DMS114 treated with DMSO at 0.1 percent for 48 hours (cell line): Measurements from ENCODE around the gene CMSS1.

Source experiments
- DNase-seq: peaks from one replicate; lab custom pipeline; 2025; ENCODE audit not compliant: unreplicated experiment; lab: John Stamatoyannopoulos, UW

The CMSS1 gene

DNA sequence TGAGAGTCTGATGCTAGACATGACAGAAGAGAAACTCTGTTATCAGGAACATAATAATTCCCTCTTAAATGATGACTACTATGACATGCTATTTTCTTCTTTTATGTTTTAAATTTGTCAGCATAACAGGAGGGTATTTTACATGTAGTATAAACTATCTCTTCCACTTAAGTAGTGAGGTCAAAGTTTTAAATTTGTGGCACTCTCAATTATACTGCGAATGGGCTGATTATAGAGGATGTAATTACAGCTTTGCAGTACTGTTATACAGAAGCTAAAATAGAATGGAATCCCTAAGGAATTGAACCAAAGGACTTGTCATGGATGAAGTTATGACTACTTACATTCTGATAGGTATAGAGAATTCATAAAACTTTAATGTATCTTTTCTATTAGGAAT is 34.3 kb downstream of the CMSS1 start:
- DNase-seq, result no peak

DNA sequence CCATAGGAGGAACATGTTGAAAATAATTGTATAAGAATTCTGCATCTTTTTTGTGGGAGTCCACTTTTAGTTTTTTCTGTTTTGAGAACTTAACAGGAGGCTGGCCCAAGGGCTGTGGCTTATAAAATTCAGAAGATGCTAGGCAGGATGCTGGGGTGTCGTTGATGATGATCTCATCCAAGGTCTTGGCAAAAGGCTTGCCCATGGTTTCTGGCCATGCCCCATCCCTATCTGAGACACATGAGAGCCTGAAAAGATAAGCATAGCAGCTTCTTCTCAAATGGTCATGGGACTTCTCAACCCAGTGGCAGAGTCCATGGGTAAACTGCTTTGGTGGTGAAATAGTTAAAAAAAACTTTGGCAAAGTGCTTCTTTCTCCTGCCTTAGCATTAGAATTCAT is 35.2 kb downstream of the CMSS1 start:
- DNase-seq, result no peak

DNA sequence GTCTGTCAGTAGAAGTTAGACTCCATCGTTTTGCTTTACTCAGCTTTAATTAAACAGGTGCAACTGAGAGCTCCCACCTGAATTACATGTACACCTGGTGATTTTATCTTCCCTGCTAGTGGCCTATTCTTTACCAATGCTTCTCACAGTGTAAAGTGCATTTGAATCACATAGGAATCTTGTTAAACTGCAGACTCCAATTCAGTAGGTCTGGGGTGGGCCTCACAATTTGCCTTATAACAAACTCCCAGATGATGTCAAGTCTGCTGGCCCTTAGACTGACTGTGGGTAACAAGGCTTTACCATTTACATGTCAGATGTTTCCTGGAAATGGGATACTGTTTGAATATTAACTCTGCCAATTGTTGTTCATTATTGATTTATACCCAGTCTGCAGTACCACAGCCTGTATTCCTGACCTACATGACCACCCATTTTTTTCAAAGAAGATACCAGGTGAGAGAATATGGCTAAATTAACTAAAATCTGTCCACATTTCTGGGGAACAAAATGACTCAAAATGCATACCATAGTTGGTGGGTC is 37.2 kb downstream of the CMSS1 start:
- DNase-seq, result no peak

DNA sequence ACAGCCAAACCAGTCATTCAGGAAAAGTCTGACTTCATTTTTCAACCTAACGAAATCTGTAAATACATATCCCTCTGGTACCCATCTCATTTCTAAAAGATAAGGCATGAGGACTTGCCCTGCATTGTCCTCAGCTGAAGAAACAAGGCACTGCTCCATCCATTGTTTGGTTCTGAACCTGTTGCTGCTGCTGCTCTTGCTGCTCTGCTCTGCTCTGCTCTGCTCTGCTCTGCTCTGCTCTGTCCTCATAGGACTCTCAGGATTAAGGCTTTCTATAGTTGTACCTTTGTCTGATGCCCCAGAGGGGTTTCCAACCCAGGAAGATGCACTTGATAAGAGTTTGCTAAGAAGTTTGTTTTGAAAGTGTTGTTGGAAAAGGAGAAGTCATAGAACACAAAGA is 38.2 kb downstream of the CMSS1 start:
- DNase-seq, result no peak

DNA sequence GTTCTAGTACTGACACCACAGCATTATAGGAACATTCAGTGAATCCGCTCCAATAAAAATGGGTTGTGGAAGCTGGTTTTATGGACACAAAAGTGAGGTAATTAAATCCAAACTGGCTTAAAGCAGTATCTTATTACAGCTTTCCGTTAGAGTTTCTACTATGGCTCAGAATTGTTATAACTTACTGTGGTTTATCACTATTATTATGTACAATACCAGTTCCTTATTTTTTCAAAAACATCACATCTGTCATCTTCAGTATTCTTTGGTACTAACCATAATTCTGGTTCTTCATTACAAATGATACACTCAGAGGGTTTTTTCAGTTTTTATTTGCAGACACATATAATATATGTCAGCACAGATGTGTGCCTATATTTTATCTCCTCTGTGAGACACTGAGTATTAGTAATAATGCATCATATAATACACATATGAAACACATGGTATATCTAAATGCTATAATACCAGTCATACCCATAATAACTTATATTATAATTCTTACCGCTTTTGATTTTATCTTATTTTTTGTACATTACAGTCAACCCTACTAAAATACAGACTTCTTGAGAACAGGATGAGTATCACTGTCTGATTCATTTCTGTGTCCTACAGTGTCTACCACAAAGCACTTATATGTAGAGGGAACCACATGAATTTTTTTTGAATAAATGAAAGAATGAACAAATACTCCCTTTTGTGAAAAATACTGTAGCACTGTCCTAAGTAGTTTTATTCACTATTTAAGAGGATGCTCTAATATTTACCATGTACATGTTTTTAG is 39.0 kb downstream of the CMSS1 start:
- DNase-seq, result no peak

DNA sequence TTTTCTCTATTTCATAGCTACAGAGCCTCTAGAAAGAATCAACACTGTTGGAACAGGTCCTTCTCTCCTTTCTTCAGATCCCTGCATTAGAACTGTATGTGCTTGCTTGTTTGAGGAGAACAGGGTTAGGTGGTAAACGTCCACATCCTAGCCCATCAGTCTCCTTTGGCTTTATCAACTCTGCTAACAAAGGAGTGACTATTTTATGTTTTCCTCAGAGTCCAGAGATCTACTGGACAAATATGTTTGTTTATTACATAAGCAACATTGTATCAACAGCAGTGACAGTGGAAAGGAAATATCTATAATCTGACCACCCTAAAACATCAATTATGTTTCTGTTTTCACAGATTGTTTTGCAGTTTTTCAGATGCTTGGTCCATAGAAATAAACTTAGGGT is 39.6 kb downstream of the CMSS1 start:
- DNase-seq, result no peak

DNA sequence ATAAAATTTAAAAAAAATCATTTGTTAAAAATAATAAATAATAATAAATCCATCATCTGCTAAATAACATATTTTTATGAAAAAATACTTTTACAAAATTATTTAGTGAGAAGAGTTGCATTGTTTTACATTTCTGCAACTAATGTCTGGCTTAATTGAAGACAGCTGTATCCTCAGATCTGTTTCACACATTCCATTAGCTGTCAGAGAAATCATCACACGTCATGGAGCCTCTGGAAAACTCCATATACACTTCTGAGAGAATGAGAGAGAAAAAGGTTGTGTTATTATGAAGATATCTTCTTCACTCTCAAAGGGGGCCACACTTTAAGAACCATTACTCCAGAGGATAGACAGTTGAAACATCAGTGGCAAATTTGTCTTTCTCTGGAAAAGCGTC is 40.8 kb downstream of the CMSS1 start:
- DNase-seq, result no peak

DNA sequence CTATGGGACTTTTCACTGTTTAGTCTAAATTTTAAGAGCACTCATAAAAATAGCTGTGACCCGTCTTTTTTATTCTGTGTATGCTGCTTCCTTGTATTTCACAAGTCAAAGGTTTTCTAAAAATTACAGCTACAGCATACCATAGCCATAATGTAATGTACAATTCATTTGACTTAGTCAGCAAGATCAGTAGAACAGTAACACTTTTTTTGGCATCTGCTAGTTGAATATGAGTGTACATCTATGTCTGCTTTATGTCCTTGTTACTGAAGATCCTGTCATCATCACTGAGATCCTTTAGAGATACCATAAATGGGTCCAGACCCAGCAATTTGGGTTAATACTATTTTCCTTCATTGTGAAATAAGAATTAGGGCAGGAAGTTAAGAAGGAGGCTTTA is 42.2 kb downstream of the CMSS1 start:
- DNase-seq, result no peak

DNA sequence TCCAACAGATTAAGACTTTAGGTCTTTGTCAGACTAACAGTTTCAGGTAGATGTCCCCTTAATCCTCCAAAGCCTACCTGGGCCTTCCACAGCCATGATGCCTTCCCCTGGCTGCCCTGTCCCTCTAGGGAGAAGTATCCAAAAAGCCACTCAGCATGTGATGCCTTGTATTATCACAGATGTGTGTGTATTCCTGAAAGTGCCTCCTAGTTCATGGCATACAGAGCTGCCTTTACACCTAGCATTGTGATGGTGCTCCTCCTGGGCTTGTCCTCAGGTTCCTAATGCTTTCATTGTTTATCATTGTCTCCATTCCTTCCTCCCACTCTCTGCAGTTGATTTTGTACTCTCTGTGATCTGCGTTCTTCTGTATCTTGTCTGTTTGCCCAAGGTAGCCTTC is 43.6 kb downstream of the CMSS1 start:
- no peak for DNase-seq

DNA sequence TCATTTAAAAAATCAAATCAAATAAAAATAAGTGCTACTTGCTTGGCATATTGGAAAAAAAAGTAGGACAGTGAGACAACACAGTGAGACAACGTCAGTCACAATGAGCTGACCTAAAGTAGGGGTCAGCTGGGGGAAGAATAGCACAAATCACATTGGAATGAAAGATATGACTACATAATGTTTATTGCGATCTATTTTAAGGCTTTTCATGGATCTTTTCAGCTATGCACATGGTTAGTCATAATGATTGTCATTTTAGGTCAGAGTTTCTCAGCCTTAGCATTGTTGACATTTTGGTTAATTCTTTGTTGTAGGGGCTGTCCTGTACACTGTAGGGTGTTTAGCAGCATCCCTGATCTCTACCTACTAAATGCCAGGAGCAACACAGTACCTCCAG is 44.5 kb downstream of the CMSS1 start:
- DNase-seq, result no peak

DNA sequence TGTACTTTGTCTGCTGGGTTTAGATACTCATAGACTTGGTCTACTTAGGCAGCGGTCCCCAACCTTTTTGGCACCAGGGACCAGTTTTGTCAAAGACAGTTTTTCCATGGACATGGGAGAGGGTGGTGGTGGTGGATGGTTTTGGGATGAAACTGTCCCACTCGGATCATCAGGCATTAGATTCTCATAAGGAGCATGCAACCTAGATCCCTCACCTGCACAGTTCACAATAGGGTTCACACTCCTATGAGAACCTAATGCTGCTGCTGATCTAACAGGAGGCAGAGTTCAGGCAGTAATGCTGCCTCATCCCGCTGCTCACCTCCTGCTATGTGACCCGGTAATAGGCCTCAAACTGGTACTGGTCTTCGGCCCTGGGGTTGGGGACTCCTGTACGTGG is 45.3 kb downstream of the CMSS1 start:
- DNase-seq, result no peak

DNA sequence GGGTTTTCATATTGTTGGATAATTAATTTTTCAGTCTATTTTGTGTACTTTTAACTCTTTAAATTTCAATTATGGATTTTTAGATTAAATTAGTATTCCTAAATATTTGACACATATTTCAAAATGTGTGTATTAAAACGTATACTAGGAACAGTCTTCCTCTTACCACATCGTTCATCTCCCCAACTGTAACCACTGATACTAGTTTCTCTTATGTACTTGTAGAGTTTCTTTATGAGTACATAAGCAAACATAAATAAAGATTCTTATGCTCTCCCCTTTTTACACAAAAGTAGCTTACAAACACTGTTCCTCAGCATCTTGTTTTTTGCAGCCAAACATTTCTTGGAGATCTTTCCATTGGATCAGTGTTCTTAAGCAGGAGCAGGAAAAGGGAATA is 45.9 kb downstream of the CMSS1 start:
- no peak for DNase-seq

DNA sequence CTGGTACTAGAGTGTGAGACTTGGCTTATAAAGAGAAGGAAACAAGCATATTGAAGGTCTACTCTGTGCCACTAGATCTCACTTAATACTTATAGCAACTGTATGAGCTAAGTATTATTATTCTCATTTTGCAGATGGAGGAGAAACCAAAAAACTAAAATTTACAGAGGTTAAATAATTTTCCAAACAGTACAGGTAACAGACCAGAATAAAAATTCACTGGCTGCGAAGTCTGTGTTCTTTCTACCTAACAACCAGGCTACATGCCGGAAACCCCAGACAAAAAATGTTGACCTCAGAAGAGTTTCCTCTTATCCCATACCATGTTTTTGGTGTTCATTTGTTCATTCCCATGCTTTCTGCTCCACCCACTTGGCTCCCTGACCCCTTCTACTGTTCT is 46.6 kb downstream of the CMSS1 start:
- no peak for DNase-seq

DNA sequence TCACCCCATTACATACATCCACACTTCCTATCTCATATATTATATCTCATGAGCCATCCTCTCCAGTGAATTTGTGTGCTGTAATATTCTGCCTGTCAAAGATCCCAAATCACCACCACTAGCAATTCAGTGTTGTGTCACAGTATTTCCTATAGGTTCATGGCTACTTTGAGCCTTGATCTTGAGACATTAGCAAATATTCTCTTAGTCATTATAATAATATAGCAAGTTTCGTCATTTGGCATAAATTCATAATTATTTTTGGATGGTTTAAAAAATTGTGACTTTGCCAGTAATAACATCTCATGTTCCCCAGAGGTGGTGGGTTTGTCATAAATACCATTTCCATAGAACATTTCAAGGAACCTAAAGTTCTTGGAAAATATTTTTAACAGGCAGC is 47.7 kb downstream of the CMSS1 start:
- DNase-seq, result no peak

DNA sequence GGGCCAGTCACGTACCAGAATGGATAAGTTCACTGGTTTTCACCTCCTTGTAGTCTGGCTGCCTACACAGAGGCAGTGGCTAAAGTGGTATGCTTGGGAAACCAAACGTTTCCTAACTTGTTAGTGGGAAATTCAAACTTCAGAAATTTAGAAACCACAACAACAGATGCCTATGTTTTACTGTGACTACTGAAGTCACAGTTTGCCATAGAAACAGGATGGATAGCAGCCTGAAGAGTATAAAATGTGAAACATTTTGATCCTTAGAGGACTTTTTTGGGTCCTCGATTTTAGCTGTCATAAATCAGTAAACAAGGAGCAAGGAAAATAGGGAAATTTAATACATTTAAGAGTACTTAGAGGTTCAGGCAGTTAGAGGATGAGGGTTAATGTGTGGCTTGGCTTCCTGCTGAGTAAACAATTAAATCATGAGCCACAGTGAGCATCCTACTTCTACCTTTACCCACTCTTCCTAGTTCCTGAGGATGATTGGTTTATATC is 48.6 kb downstream of the CMSS1 start:
- DNase-seq, result no peak

DNA sequence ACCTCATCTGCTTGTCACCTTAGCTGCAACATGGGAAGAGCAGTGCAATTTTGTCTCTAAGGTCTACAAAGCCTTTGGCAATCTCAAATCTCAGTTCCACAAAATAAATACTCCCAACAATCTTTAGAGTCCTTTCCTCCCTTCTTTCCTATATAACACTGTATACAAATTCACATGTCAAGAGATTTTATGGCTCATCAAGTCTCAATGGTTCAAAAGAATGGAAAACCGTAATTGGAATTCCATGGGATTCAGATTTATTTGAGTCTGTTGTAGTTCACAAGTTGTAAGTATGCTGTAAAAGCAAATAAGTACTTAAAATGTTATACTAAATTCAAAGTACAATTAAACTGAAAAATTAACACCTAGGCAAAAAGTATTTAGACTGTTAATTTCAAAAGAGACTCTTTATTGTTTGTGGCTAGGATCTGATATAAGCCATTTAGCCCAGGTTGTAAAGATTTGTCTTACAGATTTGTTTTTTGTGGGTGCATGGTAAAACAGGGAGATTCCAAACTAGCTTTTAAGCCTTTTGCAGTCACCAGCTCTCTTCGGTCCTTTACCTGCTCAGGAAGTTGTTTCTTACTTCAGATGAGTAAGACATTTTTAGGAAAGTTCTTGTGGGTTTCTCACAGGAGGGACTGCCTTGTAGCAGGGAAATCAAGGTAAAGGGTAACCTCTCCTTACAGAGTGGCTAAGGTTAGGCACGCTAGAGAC is 50.1 kb downstream of the CMSS1 start:
- DNase-seq, result no peak

DNA sequence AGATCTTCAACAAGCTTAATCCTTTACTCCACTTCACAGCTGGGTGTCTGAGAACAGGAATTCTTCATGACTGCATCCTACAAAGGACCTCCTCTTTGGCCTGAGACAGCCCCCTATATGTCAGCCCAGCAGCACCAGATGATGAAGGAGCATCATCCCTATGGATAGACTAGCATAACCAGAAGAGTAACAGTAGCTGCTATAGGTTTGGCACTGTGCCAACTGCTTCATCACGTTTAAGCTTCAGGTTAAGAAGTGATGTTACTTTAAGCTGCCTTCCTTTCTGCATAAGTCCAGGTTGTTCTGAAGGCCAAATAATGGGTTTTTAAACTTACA is 50.6 kb downstream of the CMSS1 start:
- no peak for DNase-seq

DNA sequence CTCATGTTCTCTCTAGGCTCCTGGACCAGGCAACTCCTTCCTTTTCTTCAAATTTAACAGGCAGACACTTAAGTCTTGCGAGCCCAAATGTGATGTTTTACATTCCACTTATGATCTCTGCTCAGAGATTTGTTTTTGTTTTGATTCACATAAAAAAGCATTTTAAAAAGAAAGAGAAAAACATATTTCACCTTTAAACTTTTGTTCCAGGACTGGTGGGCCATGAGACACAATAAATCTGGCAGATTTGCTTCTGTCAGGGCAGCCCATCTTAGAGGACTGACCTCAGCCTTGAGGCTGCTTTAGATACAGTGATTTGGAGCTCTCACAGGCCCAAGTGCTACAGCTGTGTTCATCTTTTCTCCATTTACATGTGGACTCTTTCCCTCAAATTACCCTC is 52.0 kb downstream of the CMSS1 start:
- no peak for DNase-seq

DNA sequence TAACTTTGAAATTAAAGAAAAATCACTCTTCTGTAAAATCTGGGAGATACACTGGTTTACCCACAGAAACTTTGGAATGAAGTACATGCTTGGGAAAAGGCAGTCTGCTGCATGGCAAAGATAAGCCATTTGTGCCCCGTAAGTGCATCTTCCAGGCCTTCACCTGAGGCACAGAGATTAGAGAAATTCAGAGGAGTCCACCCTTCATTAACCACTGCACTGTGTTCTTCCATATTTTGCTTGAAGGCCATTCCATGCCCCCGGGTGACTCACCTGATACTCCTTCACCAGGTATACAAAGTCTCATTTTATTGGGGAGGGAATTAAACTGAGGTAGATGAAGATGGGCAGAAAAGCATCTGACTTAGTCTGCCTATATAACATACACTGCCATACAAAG is 53.0 kb downstream of the CMSS1 start:
- no peak for DNase-seq

DNA sequence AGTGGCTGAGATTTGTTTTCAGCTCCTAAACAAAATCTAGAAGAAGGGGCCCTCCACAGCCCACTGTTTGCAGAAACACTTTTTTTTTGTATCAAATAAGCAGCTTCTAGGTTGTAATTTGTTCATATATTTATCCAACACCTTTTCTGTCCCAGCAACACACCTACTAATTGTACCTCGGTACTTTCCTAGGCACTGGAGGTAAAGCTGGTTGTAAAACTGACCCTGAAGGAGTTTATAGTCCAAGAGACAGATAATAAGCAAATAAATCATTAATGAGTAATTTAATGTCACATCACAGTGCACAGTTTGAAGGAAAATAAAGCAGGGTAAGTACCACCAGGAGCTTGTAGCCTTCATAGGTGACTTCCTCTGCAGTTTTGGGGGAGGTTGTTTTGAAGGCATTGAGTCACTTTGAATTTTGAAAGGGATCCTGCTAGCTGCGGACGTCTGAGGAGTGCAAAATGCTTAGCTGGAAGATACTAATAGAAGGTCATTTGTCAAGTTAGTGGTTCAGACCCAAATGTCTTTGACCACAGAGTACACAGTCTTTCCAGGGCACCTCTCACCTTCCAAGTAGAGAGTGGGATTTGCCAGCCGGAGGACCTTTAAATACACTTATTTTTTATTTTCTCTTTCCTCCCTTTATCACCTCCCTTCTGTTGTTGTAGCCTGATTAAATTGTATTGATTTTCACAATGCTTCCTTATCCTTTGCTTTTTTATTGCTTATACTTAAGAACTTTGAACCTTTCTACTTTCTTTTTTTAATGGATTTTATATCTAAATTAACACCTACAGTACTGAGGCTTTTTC is 53.8 kb downstream of the CMSS1 start:
- DNase-seq, result no peak

DNA sequence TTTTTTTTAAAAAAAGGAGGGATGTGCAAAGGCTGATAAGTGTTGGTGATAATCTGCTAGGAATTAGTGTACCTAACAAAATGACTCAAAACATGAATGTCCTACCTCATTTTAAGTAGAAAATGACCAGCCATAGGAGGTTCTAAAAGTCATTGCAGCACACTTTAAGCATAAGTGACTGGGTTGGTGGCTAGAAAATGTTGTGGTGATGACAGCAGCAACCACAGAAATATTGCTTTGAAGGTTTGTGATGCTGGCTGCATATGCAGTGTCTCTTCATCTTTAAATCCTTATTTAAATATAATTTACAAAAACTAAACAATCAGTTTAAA is 55.2 kb downstream of the CMSS1 start:
- no peak for DNase-seq
